ENCODE data around the gene HAPSTR1.

DNA sequence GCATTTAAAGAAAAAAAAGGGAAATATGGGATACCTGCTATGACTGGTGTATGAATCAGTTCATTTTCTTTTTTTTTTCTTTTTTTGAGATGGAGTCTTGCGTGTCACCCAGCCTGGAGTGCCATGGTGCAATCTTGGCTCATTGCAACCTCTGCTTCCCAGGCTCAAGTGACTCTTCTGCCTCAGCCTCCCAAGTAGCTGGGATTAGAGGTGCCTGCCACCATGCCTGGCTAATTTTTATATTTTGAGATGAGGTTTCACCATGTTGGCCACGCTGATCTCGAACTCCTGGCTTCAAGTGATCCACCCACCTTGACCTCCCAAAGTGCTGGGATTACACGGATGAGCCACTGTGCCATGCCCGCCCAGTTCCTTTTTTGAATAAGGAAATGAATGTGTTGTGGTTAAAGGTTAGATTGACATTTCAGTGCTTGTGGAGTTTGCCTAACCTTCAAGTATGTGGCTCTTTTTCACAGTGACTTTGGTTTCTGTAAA, 7.7 kb downstream of the HAPSTR1 start:
- TF ChIP-seq, protein P1, sequence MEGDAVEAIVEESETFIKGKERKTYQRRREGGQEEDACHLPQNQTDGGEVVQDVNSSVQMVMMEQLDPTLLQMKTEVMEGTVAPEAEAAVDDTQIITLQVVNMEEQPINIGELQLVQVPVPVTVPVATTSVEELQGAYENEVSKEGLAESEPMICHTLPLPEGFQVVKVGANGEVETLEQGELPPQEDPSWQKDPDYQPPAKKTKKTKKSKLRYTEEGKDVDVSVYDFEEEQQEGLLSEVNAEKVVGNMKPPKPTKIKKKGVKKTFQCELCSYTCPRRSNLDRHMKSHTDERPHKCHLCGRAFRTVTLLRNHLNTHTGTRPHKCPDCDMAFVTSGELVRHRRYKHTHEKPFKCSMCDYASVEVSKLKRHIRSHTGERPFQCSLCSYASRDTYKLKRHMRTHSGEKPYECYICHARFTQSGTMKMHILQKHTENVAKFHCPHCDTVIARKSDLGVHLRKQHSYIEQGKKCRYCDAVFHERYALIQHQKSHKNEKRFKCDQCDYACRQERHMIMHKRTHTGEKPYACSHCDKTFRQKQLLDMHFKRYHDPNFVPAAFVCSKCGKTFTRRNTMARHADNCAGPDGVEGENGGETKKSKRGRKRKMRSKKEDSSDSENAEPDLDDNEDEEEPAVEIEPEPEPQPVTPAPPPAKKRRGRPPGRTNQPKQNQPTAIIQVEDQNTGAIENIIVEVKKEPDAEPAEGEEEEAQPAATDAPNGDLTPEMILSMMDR (IDR thresholded peaks at IDR 0.05) = no peak
- TF ChIP-seq POLR2A (IDR thresholded peaks at IDR 0.05) = no peak

Data from body of pancreas (tissue), 4 donors.